ENCODE results near the gene SPDEF.

Gene SPDEF

GRCh38 chr6:34563513-34563870 is 7.4 kb upstream of the SPDEF start:
- no peak for DNase-seq (ENCODE audit: low read depth in 2 of 2)

GRCh38 chr6:34562861-34563512 is 6.9 kb upstream of the SPDEF start:
- no peak for DNase-seq (ENCODE audit: low read depth in 2 of 2)

- DNase-seq (ENCODE audit: low read depth in 2 of 2): no peak
These were observed 6.2 kb upstream of the SPDEF start for GRCh38 chr6:34562350-34562749.

GRCh38 chr6:34561227-34561530 is 5.0 kb upstream of the SPDEF start:
- DNase-seq (ENCODE audit: low read depth in 2 of 2): no peak

GRCh38 chr6:34560366-34561226 is 4.5 kb upstream of the SPDEF start:
- no peak for DNase-seq (ENCODE audit: low read depth in 2 of 2)

- no peak for DNase-seq (ENCODE audit: low read depth in 2 of 2)
These were observed 3.7 kb upstream of the SPDEF start for GRCh38 chr6:34559651-34560365.

GRCh38 chr6:34558172-34558714 is 2.1 kb upstream of the SPDEF start:
- DNase-seq (ENCODE audit: low read depth in 2 of 2): no peak

GRCh38 chr6:34557228-34557627 is 1.1 kb upstream of the SPDEF start:
- DNase-seq (ENCODE audit: low read depth in 2 of 2): no peak

GRCh38 chr6:34556493-34556892 is 364 bp upstream of the SPDEF start:
- no peak for DNase-seq (ENCODE audit: low read depth in 2 of 2)

- DNase-seq (ENCODE audit: low read depth in 2 of 2): no peak
These were observed 801 bp downstream of the SPDEF start for GRCh38 chr6:34555328-34555727.

- DNase-seq (ENCODE audit: low read depth in 2 of 2): no peak
These were observed 1.2 kb downstream of the SPDEF start for GRCh38 chr6:34555007-34555322.

- no peak for DNase-seq (ENCODE audit: low read depth in 2 of 2)
These were observed 1.7 kb downstream of the SPDEF start for GRCh38 chr6:34554291-34555006.

GRCh38 chr6:34553750-34554149 is 2.4 kb downstream of the SPDEF start:
- DNase-seq (ENCODE audit: low read depth in 2 of 2): no peak

GRCh38 chr6:34553146-34553545 is 3.0 kb downstream of the SPDEF start:
- no peak for DNase-seq (ENCODE audit: low read depth in 2 of 2)

- DNase-seq (ENCODE audit: low read depth in 2 of 2): no peak
These were observed 3.5 kb downstream of the SPDEF start for GRCh38 chr6:34552620-34553019.

GRCh38 chr6:34551720-34552119 is 4.4 kb downstream of the SPDEF start:
- no peak for DNase-seq (ENCODE audit: low read depth in 2 of 2)

GRCh38 chr6:34549804-34550202 is 6.3 kb downstream of the SPDEF start:
- no peak for DNase-seq (ENCODE audit: low read depth in 2 of 2)

- no peak for DNase-seq (ENCODE audit: low read depth in 2 of 2)
These were observed 6.9 kb downstream of the SPDEF start for GRCh38 chr6:34549026-34549803.

- no peak for DNase-seq (ENCODE audit: low read depth in 2 of 2)
These were observed 8.2 kb downstream of the SPDEF start for GRCh38 chr6:34547701-34548644.
